GM12878 (cell line): ENCODE measurements around the gene ODF2L. TPM values are rescaled to one million over a fixed set of nuclear protein-coding genes. Genes with fewer than 3 reads are reported as not detected.

Source experiments
- ATAC-seq: fragments of 200-7000 bp; cut with Tn5 transposase; 3 replicates; pipeline ENCODE4 v1.9.1; 2020; ENCODE audit warnings: mild to moderate bottlenecking, moderate library complexity
- BruUV-seq: library from RNA; stranded (reverse); fragments of 400-500 nt; replicated peaks from 2 replicates; lab custom pipeline; 2021; lab: Mats Ljungman, UMichigan
- CTCF ChIA-PET: fragments of 300-600 bp; sonication (Branson Sonifier 250); formaldehyde crosslinking; extraction: SDS; loops from one replicate; lab custom pipeline; 2021; ENCODE audit warnings: inconsistent platforms; lab: Yijun Ruan, JAX
- POLR2A ChIA-PET: fragments of 350-600 bp; formaldehyde crosslinking; extraction: SDS; loops from one replicate; lab custom pipeline; 2021; ENCODE audit warnings: inconsistent platforms; lab: Charles Lee
- RAD21 ChIA-PET: fragments of 300-600 bp; sonication (Branson Sonifier 250); formaldehyde crosslinking; loops from one replicate; lab custom pipeline; 2023; ENCODE audit warnings: antibody characterized with exemption; ENCODE audit not compliant: unreplicated experiment; lab: Charles Lee
- SMC1A ChIA-PET: fragments of 300-600 bp; sonication (Branson Sonifier 250); formaldehyde crosslinking; loops from one replicate; lab custom pipeline; 2023; ENCODE audit not compliant: unreplicated experiment, uncharacterized antibody; lab: Charles Lee
- DNase-seq: peaks from one replicate; pipeline ENCODE4 v3.0.0-alpha.2; 2011; ENCODE audit warnings: low read depth, low spot score
- FAIRE-seq: peaks from 3 replicates; lab custom pipeline; 2011; peaks lifted over from hg19 to GRCh38; lab: Jason Lieb, UNC
- H2AFZ ChIP-seq: 2 replicates; pipeline ENCODE4 v1.6.0; 2011; ENCODE audit warnings: low read depth, low read length, control low read depth; ENCODE audit not compliant: control insufficient read depth
- H3K27ac ChIP-seq: 2 replicates; pipeline ENCODE4 v1.5.1; 2011; ENCODE audit warnings: control low read depth; ENCODE audit not compliant: control insufficient read depth, insufficient read depth
- H3K27me3 ChIP-seq, 2 experiments: replicated peaks in 1 of 2; 2 replicates each; pipeline versions ENCODE4 v1.6.0 to v1.6.1; 2011; ENCODE audit warnings: low read length in 1 of 2; ENCODE audit not compliant: control insufficient read depth in 2 of 2, insufficient read depth in 2 of 2
- H3K36me3 ChIP-seq, 2 experiments: 2 replicates each; pipeline ENCODE4 v1.5.1; 2011; ENCODE audit warnings: low read length in 1 of 2; ENCODE audit not compliant: control insufficient read depth in 2 of 2, insufficient read depth in 2 of 2
- H3K4me1 ChIP-seq: 2 replicates; pipeline ENCODE4 v1.6.1; 2011; ENCODE audit warnings: mild to moderate bottlenecking, low read length, moderate library complexity, mixed read lengths; ENCODE audit not compliant: control insufficient read depth, insufficient read depth
- H3K4me2 ChIP-seq: 2 replicates; pipeline ENCODE4 v1.6.0; 2011; ENCODE audit warnings: control low read depth; ENCODE audit not compliant: control insufficient read depth, insufficient read depth
- H3K4me3 ChIP-seq: fragments of 200-600 bp; sonication (generic); 2 replicates; pipeline ENCODE4 v1.5.1; 2016
- H3K79me2 ChIP-seq: 2 replicates; pipeline ENCODE4 v1.6.0; 2011; ENCODE audit warnings: low read length; ENCODE audit not compliant: control insufficient read depth, insufficient read depth
- H3K9ac ChIP-seq: 2 replicates; pipeline ENCODE4 v1.8.0; 2011; ENCODE audit warnings: low read length, control low read depth, mixed read lengths; ENCODE audit not compliant: control insufficient read depth, insufficient read depth
- H3K9me3 ChIP-seq: replicated peaks from 3 replicates; pipeline ENCODE4 v1.5.1; 2011; ENCODE audit warnings: mild to moderate bottlenecking, low read length; ENCODE audit not compliant: control insufficient read depth, insufficient read depth
- H4K20me1 ChIP-seq: 2 replicates; pipeline ENCODE4 v1.6.0; 2011; ENCODE audit not compliant: control insufficient read depth, insufficient read depth
- ATF7 ChIP-seq: fragments of 450-650 bp; IDR thresholded peaks from 2 replicates; pipeline ENCODE4 v1.6.1; 2016; ENCODE audit warnings: low read depth, mild to moderate bottlenecking
- CBX5 ChIP-seq: sonication (generic); IDR thresholded peaks from 2 replicates; pipeline ENCODE4 v1.6.1; 2016; ENCODE audit warnings: low read depth, moderate library complexity, mild to moderate bottlenecking, inconsistent platforms
- ETV6 ChIP-seq, 2 experiments: fragments of 450-650 bp in 1 of 2; IDR thresholded peaks in 1 of 2; conservative IDR thresholded peaks in 1 of 2; 2 replicates each; pipeline ENCODE4 v1.6.1; 2014; ENCODE audit warnings: antibody characterized with exemption in 1 of 2, borderline replicate concordance in 1 of 2, low read depth in 1 of 2, mild to moderate bottlenecking in 1 of 2, moderate library complexity in 1 of 2
- TBL1XR1 ChIP-seq: IDR thresholded peaks from 2 replicates; pipeline ENCODE4 v1.6.1; 2012; ENCODE audit warnings: low read depth, low read length, improper control_type of control experiment
- TCF7 ChIP-seq: IDR thresholded peaks from 2 replicates; pipeline ENCODE4 v1.6.1; 2014; ENCODE audit warnings: antibody characterized with exemption, borderline replicate concordance
- WGBS: methylation state at CpG from one replicate; pipeline ENCODE4 v1.1.6; 2016; ENCODE audit warnings: low lambda C conversion rate; ENCODE audit not compliant: insufficient replicate concordance, insufficient coverage; ENCODE audit errors: missing lambda C conversion rate; 5-methylcytosine and 5-hydroxymethylcytosine counted together
- in situ Hi-C: fragments of 300-500 bp; cut with MboI; formaldehyde crosslinking; loops from 9 replicates; pipeline ENCODE4 v1.14.3; 2018; ENCODE audit warnings: mixed read lengths
- intact Hi-C: fragments of 100-400 bp; cut with micrococcal nuclease; formaldehyde crosslinking; loops from one replicate; pipeline ENCODE4 v1.14.2; 2022; ENCODE audit not compliant: unreplicated experiment
- polyA plus RNA-seq, 11 experiments: library from polyadenylated mRNA; depleted of rRNA in 4 of 11; unstranded in 6 of 11; stranded (reverse) in 5 of 11; fragments of >200 nt; fragmentation: Nextera tagmentation in 4 of 11; fragmentation: Illumina TruSeq in 1 of 11; extraction: Ambion mirVana in 4 of 11; extraction: Trizol in 1 of 11; gene quantifications; 1 replicate in 1 of 11; 2 replicates in 10 of 11; pipeline versions ENCODE4 v1.2.1 to v1.2.3, GENCODE V29; 2011 to 2016; ENCODE audit warnings: inconsistent platforms in 2 of 11, missing spikeins in 2 of 11, low read depth in 1 of 11
- total RNA-seq, 4 experiments: library from RNA; depleted of rRNA in 3 of 4; stranded (reverse); fragments of >200 nt in 3 of 4; fragmentation: Illumina TruSeq in 1 of 4; extraction: Trizol in 1 of 4; gene quantifications; 2 replicates each; pipeline versions ENCODE4 v1.2.1 to v1.2.3, GENCODE V29; 2013 to 2021
- TF ChIP-seq, protein P1 (sequence below): IDR thresholded peaks from 2 replicates; pipeline ENCODE4 v1.6.1; 2012; ENCODE audit warnings: mild to moderate bottlenecking, low read depth, low read length
- TF ChIP-seq, protein P2 (sequence below): fragments of 450-650 bp; formaldehyde crosslinking; IDR thresholded peaks from 2 replicates; pipeline ENCODE4 v1.5.0; 2022; ENCODE audit warnings: mild to moderate bottlenecking, missing genetic modification characterization

The ODF2L gene
- total and polyA plus RNA-seq, 10 of the 15 experiments (the other 5 are each of a cell fraction or from before 2014, with no cell fraction given), result 10.4 to 29.5 (median 18.5) TPM

DNA sequence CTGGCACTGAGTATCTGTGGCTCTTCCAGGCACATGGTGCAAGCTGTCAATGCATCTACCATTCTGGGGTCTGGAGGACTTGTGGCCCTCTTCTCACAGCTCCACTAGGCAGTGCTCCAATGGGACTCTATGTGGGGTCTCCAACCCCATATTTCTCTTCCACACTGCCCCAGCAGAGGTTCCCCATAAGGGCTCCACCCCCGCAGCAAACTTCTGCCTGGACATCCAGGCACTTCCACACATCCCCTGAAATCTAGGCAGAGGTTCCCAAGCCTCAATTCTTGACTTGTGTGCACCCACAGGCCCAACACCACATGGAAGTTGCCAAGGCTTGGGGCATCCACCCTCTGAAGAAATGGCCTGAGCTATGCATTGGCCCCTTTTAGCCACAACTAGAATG lies 18.8 kb downstream of the ODF2L start:
- H3K9ac ChIP-seq, result no peak overlapping the region
- ChIA-PET RAD21 (no interaction called here), POLR2A (no interaction called here), CTCF (no interaction called here), SMC1A (no interaction called here)
- intact Hi-C loops (no loop called here), in situ Hi-C loops (loop anchor here (25.0 kb wide), 1 partner anchor 710 kb away; no protein-coding TSS in a partner anchor)
- no peak for FAIRE-seq
- no peak for DNase-seq
- no peaks in the 10 kb centered on the region; the same call in 1 of the 2 replicates for H3K79me2 ChIP-seq
- 31% methylated on average over 1 of the region's 1 CpG for WGBS
- H3K4me1 ChIP-seq, result no peaks in the 10 kb centered on the region
- TF ChIP-seq, protein P1, sequence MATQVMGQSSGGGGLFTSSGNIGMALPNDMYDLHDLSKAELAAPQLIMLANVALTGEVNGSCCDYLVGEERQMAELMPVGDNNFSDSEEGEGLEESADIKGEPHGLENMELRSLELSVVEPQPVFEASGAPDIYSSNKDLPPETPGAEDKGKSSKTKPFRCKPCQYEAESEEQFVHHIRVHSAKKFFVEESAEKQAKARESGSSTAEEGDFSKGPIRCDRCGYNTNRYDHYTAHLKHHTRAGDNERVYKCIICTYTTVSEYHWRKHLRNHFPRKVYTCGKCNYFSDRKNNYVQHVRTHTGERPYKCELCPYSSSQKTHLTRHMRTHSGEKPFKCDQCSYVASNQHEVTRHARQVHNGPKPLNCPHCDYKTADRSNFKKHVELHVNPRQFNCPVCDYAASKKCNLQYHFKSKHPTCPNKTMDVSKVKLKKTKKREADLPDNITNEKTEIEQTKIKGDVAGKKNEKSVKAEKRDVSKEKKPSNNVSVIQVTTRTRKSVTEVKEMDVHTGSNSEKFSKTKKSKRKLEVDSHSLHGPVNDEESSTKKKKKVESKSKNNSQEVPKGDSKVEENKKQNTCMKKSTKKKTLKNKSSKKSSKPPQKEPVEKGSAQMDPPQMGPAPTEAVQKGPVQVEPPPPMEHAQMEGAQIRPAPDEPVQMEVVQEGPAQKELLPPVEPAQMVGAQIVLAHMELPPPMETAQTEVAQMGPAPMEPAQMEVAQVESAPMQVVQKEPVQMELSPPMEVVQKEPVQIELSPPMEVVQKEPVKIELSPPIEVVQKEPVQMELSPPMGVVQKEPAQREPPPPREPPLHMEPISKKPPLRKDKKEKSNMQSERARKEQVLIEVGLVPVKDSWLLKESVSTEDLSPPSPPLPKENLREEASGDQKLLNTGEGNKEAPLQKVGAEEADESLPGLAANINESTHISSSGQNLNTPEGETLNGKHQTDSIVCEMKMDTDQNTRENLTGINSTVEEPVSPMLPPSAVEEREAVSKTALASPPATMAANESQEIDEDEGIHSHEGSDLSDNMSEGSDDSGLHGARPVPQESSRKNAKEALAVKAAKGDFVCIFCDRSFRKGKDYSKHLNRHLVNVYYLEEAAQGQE, result no peak
- TF ChIP-seq ETV6 (conservative IDR thresholded peaks at IDR 0.05 in 1 of 2, IDR thresholded peaks at IDR 0.05 in 1 of 2; ENCODE audit: borderline replicate concordance in 1 of 2, low read depth in 1 of 2) (no peak), TBL1XR1 (no peak), CBX5 (peak; percentile 98), ATF7 (no peak), TCF7 (no peak)
- TF ChIP-seq, protein P2, sequence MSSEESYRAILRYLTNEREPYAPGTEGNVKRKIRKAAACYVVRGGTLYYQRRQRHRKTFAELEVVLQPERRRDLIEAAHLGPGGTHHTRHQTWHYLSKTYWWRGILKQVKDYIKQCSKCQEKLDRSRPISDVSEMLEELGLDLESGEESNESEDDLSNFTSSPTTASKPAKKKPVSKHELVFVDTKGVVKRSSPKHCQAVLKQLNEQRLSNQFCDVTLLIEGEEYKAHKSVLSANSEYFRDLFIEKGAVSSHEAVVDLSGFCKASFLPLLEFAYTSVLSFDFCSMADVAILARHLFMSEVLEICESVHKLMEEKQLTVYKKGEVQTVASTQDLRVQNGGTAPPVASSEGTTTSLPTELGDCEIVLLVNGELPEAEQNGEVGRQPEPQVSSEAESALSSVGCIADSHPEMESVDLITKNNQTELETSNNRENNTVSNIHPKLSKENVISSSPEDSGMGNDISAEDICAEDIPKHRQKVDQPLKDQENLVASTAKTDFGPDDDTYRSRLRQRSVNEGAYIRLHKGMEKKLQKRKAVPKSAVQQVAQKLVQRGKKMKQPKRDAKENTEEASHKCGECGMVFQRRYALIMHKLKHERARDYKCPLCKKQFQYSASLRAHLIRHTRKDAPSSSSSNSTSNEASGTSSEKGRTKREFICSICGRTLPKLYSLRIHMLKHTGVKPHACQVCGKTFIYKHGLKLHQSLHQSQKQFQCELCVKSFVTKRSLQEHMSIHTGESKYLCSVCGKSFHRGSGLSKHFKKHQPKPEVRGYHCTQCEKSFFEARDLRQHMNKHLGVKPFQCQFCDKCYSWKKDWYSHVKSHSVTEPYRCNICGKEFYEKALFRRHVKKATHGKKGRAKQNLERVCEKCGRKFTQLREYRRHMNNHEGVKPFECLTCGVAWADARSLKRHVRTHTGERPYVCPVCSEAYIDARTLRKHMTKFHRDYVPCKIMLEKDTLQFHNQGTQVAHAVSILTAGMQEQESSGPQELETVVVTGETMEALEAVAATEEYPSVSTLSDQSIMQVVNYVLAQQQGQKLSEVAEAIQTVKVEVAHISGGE (CRISPR knock-in tag), result no peak
- H3K4me2 ChIP-seq, result no peak overlapping the region
- no peaks in the 10 kb centered on the region for H4K20me1 ChIP-seq
- H3K27ac ChIP-seq, result no peak overlapping the region
- no peak for ATAC-seq
- H3K9me3 ChIP-seq, result peaks cover 18% of the 10 kb centered on the region; the same call in 2 of the 3 replicates
- H3K36me3 ChIP-seq, result no peaks in the 10 kb centered on the region; a peak in 1 of 4 replicates
- no peaks in the 10 kb centered on the region for H3K27me3 ChIP-seq
- no TSS peak for BruUV-seq
- no peak overlapping the region for H3K4me3 ChIP-seq
- H2AFZ ChIP-seq, result no peak overlapping the region
